GM06990 (cell line): Measurements from ENCODE around the gene MGMT.

ENCODE experiments used
- DNase-seq: peaks from one replicate; pipeline ENCODE4 v3.0.0-alpha.2; 2011; ENCODE audit not compliant: insufficient read length; ENCODE audit errors: extremely low read depth
- H3K27me3 ChIP-seq: replicated peaks from 2 replicates; pipeline ENCODE4 v1.6.0; 2011; ENCODE audit warnings: low read length; ENCODE audit not compliant: control insufficient read depth, insufficient read depth
- H3K36me3 ChIP-seq: 2 replicates; pipeline ENCODE4 v1.5.1; 2011; ENCODE audit warnings: low read length; ENCODE audit not compliant: control insufficient read depth, insufficient read depth
- H3K4me3 ChIP-seq: replicated peaks from 2 replicates; pipeline ENCODE4 v1.5.1; 2011; ENCODE audit warnings: low read depth, mild to moderate bottlenecking, control low read depth, low read length
- CTCF ChIP-seq: IDR thresholded peaks from 2 replicates; pipeline ENCODE4 v1.5.1; 2011; ENCODE audit warnings: low read length, control low read depth, mild to moderate bottlenecking, inconsistent platforms; ENCODE audit not compliant: insufficient read depth, poor library complexity, severe bottlenecking

MGMT gene

DNA sequence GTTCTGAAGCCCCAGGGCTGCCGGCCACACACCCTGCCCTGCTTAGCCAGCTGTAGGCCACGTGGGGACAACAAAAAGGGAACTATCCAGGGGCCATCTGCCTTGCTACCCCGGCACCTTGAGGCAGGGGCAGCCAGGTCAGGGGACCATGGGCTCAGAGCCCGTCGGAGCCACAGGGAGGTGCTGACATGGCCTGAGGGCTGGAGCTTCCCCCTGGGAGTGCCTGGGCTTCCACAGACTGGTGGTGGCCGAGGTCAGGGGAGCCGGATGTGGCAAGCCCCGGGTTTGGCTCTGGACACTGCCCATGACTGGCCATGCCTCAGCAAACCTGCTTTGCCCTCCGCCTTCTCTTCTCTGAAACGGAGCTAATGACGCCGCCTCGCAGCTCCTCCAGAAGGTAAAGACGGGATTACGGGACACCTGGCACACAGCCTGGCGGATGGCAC lies 318.5 kb downstream of the MGMT start:
- no peak for DNase-seq
- Histone ChIP-seq H3K36me3 (no peaks in the 10 kb centered on the region), H3K4me3 (no peak overlapping the region), H3K27me3 (no peaks in the 10 kb centered on the region)
- TF ChIP-seq CTCF: no peak

DNA sequence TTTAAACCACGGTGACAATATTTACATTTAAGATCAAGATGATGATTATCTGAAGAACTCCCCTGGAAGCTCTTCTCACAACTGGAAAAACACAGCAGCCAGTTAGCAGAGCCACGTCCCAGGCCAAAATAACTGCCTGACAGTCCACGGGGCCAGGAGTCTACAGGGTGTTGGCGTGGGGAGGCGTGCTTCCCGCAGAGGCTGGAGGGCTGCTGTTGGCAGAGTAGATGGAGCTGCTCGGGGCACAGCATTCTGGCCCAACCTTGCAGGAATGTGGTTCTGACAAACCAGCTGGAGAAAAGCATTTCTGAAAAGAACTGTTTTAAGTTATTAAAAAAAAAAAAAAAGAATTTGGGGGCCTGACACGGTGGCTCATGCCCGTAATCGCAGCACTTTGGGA lies 319.2 kb downstream of the MGMT start:
- no peaks in the 10 kb centered on the region for H3K36me3 ChIP-seq
- H3K27me3 ChIP-seq: no peaks in the 10 kb centered on the region
- DNase-seq: no peak
- no peak overlapping the region for H3K4me3 ChIP-seq
- no peak for TF ChIP-seq CTCF

GRCh38 chr10:129787557-129787956 lies 320.5 kb downstream of the MGMT start:
- DNase-seq: no peak
- no peak overlapping the region for H3K4me3 ChIP-seq
- no peaks in the 10 kb centered on the region for H3K27me3 ChIP-seq
- H3K36me3 ChIP-seq: no peaks in the 10 kb centered on the region
- no peak for TF ChIP-seq CTCF

DNA sequence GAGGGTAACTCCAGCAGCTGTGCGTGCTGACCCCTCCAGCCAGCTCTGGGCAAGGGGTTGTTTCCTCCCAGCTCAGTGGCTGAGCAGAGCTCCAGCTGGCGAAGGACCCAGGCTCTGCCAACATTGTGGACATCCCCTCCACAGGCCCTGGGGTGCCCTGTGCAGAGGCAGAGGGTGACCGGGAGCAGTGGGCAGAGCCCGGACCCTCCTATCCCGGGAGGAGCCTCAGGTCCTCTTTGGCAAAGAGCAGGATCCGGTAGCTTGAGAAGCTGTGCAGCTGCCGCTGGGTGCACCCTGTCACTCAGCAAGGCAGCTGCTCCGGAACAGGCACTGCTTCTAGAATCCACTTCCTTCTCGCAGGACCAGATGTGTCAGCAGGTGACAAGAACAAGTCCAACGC lies 321.2 kb downstream of the MGMT start:
- Histone ChIP-seq H3K36me3 (no peaks in the 10 kb centered on the region), H3K27me3 (no peaks in the 10 kb centered on the region), H3K4me3 (no peak overlapping the region)
- DNase-seq: no peak
- no peak for TF ChIP-seq CTCF

DNA sequence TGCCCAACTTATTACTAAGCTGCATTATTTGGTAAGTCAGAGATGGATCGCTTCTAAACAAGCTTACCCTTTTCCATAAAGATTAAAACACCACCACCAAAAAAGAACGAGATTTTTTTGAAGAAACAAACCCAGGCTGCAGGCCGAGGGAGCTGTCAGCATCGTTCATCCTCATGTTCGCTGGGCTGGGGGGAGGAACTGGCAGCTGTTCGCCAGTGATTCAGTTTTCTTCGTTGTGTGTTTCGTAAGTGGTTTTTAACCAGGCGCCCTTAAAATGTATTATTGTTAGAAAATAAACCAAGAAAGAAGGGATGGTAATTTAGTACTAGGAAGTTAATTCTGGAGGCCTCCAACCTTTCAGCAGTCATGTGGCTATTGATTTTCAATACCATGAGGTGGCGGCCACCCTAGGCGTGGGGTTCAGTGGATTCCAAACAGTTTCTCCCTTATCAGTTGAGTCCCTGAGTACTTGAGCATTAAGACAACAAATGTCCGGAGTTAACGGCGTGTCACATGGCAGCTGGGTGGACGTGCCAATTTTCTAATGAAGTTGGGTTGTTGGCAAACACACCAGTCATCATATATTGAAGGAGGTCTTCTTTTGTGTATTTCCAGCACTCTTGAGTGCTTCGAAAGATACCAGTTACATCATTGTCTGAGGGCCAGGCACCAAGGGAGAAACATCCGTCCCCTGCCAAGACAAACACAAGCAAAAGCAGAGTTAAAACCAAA lies 323.8 kb downstream of the MGMT start:
- no peak for DNase-seq
- Histone ChIP-seq H3K36me3 (no peaks in the 10 kb centered on the region), H3K4me3 (no peak overlapping the region), H3K27me3 (no peaks in the 10 kb centered on the region)
- no peak for TF ChIP-seq CTCF

DNA sequence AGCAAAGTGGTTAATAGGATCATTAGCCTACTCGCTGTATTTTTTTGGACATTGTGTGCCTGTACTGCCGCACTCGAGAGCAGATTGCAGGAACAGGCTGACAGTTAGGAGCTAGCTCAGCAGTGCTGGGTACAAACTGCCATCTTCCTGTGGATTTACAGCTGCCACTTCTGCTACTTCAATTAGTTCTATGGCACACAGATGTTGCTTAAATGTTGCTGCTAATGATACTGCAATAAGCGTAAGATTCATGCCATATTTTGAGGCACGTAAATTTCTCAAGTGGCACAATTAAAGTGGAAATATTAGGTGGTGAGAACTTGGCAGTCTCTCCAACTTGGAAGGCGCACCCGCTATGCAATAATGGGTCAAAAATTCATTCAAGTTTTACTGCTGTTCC lies 325.1 kb downstream of the MGMT start:
- TF ChIP-seq CTCF: no peak
- no peaks in the 10 kb centered on the region for H3K36me3 ChIP-seq
- H3K27me3 ChIP-seq: no peaks in the 10 kb centered on the region
- DNase-seq: no peak
- H3K4me3 ChIP-seq: no peak overlapping the region
